Ishikawa (cell line): ENCODE results near the gene SEH1L.

ENCODE experiments used
- TF ChIP-seq, protein P1 (sequence below): IDR thresholded peaks from 2 replicates; pipeline ENCODE4 v1.6.1; 2012
- TF ChIP-seq, protein P2 (sequence below): IDR thresholded peaks from 2 replicates; pipeline ENCODE4 v1.6.1; 2012; ENCODE audit warnings: low read depth, mild to moderate bottlenecking

DNA sequence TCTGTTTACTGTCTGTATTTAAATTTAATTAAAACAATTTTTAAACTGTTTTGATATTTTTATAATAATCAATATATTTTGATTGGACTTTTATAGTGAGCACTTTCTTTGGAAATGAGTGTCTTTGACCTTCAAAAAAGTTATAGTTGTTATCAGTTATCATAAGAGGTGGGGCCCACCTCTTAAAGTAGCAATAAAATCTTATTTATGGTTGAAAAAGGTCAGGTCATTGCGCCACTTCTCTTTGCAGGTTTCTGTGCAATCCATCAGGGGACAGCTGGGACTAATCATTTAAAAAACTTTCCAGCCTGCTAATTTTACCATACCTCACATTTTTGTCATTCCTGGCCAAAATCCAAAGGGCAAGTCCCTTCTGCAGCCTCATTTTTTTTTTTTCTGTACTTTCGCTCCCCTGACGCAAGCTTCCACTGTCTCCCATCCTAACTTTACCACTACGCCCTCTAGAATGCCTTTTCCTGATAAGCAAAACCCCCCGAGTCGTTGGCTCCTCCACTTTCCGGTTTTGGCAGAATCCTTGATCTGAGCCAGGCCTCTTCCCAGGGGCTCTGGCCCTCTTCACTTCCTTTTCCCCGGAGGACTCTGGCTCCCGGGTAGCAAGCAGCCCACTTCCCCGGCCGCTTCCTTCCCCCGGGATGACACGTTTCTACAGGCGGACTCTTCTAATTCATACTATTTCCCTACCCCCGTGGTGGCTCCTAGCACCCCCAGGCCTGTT, 1.1 kb upstream of the SEH1L start:
- TF ChIP-seq, protein P1, sequence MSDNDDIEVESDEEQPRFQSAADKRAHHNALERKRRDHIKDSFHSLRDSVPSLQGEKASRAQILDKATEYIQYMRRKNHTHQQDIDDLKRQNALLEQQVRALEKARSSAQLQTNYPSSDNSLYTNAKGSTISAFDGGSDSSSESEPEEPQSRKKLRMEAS, result no peak; the same call in 1 of the 2 replicates
- TF ChIP-seq, protein P2, sequence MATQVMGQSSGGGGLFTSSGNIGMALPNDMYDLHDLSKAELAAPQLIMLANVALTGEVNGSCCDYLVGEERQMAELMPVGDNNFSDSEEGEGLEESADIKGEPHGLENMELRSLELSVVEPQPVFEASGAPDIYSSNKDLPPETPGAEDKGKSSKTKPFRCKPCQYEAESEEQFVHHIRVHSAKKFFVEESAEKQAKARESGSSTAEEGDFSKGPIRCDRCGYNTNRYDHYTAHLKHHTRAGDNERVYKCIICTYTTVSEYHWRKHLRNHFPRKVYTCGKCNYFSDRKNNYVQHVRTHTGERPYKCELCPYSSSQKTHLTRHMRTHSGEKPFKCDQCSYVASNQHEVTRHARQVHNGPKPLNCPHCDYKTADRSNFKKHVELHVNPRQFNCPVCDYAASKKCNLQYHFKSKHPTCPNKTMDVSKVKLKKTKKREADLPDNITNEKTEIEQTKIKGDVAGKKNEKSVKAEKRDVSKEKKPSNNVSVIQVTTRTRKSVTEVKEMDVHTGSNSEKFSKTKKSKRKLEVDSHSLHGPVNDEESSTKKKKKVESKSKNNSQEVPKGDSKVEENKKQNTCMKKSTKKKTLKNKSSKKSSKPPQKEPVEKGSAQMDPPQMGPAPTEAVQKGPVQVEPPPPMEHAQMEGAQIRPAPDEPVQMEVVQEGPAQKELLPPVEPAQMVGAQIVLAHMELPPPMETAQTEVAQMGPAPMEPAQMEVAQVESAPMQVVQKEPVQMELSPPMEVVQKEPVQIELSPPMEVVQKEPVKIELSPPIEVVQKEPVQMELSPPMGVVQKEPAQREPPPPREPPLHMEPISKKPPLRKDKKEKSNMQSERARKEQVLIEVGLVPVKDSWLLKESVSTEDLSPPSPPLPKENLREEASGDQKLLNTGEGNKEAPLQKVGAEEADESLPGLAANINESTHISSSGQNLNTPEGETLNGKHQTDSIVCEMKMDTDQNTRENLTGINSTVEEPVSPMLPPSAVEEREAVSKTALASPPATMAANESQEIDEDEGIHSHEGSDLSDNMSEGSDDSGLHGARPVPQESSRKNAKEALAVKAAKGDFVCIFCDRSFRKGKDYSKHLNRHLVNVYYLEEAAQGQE, result no peak
